ENCODE results near the gene C1orf226.
A peak's percentile ranks its signal among the peaks of the same experiment; 100 is the strongest.
"Not testable (repeated sequence)": the region's sequence is repeated elsewhere in the genome, so short reads cannot be mapped to it uniquely, and the experiment has no call there.

Gene C1orf226

GRCh38 chr1:162381383-162381782 lies at the start of gene C1orf226:
Gene C1orf226, plus strand, starts transcription at chr1:162381728. Its CDS starts 174 bp downstream, at chr1:162381902.
- DNase-seq = no peak

- no peak for DNase-seq
Measured at GRCh38 chr1:162333991-162334390, 47.5 kb upstream of the C1orf226 start.

- DNase-seq = no peak
Measured at GRCh38 chr1:162335126-162335525, 46.4 kb upstream of the C1orf226 start.

GRCh38 chr1:162336621-162337285 lies 44.8 kb upstream of the C1orf226 start:
- DNase-seq = no peak

- DNase-seq = no peak
Measured at GRCh38 chr1:162342452-162342983, 39.0 kb upstream of the C1orf226 start.

- DNase-seq = no peak
Measured at GRCh38 chr1:162343470-162343869, 38.1 kb upstream of the C1orf226 start.

GRCh38 chr1:162347281-162347680 lies 34.2 kb upstream of the C1orf226 start:
- DNase-seq = no peak

GRCh38 chr1:162349635-162350330 lies 31.7 kb upstream of the C1orf226 start:
- DNase-seq = peak; percentile 71

GRCh38 chr1:162351246-162351842 lies 30.2 kb upstream of the C1orf226 start:
- no peak for DNase-seq

- DNase-seq = not testable (repeated sequence)
Measured at GRCh38 chr1:162351874-162352273, 29.7 kb upstream of the C1orf226 start.

GRCh38 chr1:162353078-162353477 lies 28.4 kb upstream of the C1orf226 start:
- DNase-seq = no peak

GRCh38 chr1:162353702-162354101 lies 27.8 kb upstream of the C1orf226 start:
- DNase-seq = no peak

- DNase-seq = peak; percentile 27
Measured at GRCh38 chr1:162357681-162358266, 23.8 kb upstream of the C1orf226 start.

- no peak for DNase-seq
Measured at GRCh38 chr1:162358928-162359327, 22.6 kb upstream of the C1orf226 start.

GRCh38 chr1:162359523-162360236 lies 21.8 kb upstream of the C1orf226 start:
- DNase-seq = no peak

GRCh38 chr1:162360237-162360873 lies 21.2 kb upstream of the C1orf226 start:
- DNase-seq = no peak

GRCh38 chr1:162360874-162361260 lies 20.7 kb upstream of the C1orf226 start:
- DNase-seq = no peak

GRCh38 chr1:162361349-162361748 lies 20.2 kb upstream of the C1orf226 start:
- DNase-seq = no peak

- no peak for DNase-seq
Measured at GRCh38 chr1:162363823-162364222, 17.7 kb upstream of the C1orf226 start.

- peak; percentile 9 for DNase-seq
Measured at GRCh38 chr1:162364498-162364897, 17.0 kb upstream of the C1orf226 start.

GRCh38 chr1:162365284-162366020 lies 16.1 kb upstream of the C1orf226 start:
- no peak for DNase-seq

GRCh38 chr1:162366149-162366548 lies 15.4 kb upstream of the C1orf226 start:
- no peak for DNase-seq

Data from fibroblast of skin of right biceps (primary cell).